Measurements from ENCODE around the gene ZNF655. TPM values are rescaled to one million over a fixed set of nuclear protein-coding genes. Genes with fewer than 3 reads are reported as not detected.

The ZNF655 gene
- polyA plus RNA-seq, 10 donors = 28.3 to 60.9 (median 43.9) TPM

DNA sequence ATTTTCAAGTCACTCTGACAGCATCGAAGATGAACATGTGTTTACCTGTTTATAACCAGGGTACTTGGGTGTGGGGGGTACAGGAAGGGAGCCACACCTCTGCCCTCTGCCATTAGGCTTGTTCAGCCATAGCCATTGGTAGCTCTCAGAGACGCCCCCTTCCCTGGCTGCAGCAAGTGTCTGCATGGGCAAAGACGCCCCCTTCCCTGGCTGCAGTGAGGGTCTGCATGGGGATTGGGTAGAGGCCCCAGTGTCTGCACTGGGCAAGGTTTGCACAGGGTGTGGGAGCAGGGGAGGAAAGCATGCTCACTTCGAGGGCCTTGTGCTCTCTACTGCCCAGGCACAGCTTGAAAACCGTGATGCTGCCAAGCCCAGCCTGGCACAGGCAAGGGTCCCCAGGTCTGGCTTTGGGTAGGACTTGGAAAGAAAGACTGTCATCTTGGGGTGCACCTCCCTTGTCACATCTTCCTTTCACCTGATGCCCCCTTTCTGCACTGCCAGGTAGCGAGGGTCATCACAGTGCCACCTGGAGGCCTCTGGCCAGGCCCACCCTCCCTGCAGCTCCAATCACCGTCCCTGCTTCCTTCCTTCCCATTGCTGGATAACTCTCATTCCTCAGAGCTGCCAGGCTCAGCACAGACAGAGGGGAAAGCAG is 43.3 kb downstream of the ZNF655 start:
- no peak for DNase-seq

DNA sequence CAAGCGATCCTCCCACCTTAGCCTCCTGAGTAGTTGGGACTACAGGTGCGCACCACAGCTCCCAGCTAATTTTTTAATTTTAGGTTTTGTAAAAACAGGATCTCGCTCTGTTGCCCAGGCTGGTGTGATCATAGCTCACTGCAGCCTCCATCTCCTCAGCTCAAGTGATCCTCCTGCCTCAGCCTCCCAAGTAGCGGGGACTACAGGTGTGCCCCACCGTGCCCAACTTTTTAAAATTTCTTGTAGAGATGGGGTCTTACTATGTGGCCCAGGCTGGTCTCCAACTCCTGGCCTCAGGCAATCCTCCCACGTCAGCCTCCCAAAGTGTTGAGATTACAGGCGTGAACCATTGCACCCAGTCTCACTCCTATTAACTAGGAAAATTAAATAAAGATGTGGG is 47.1 kb downstream of the ZNF655 start:
- no peak for DNase-seq

DNA sequence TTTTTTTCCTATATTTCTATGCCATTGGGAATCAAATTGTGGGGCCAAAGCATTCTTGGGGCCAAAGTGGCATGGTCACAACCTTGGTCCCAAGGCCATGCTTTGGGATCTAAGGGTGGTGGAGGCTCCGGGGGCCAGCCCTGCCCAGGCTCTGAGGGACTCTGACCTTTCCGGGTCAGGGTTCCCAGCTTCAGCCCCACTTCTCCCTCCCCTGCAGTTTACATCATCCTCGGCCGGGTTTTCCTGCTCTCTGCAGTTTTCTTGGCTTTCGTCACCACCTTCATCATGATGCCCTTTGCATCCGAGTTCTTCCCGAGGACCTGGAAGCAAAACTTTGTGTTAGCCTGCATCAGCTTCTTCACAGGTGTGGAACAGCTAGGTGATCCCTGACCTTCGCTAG is 48.1 kb downstream of the ZNF655 start:
- no peak for DNase-seq

GRCh38 chr7:99607548-99607947 is 49.1 kb downstream of the ZNF655 start:
- no peak for DNase-seq

- no peak for DNase-seq
Observed at GRCh38 chr7:99614495-99614894, 56.1 kb downstream of the ZNF655 start.

DNA sequence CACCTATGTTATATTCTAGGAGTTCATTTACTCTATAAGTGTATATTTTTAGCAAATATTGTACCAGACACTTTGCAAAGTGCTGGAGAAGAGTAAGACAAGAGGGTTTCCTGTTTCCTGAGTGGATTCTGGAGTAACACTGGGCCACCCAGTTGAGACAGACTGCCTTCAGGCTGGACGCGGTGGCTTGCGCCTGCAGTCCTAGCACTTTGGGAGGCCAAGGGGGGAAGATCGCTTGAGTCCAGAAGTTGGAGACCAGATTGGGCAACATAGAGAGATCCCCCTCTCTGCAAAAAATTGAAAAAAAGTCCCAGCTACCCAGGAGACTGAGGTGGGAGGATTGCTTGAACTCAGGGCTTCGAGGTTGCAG is 57.5 kb downstream of the ZNF655 start:
- DNase-seq = no peak

GRCh38 chr7:99616359-99617191 is 58.1 kb downstream of the ZNF655 start, which contains the start of gene ZSCAN25:
ZSCAN25 (plus strand) TSS chr7:99616946; CDS start chr7:99619607, 2,661 bp downstream.
- DNase-seq = peak; percentile 91 to 97 (median 93)

DNA sequence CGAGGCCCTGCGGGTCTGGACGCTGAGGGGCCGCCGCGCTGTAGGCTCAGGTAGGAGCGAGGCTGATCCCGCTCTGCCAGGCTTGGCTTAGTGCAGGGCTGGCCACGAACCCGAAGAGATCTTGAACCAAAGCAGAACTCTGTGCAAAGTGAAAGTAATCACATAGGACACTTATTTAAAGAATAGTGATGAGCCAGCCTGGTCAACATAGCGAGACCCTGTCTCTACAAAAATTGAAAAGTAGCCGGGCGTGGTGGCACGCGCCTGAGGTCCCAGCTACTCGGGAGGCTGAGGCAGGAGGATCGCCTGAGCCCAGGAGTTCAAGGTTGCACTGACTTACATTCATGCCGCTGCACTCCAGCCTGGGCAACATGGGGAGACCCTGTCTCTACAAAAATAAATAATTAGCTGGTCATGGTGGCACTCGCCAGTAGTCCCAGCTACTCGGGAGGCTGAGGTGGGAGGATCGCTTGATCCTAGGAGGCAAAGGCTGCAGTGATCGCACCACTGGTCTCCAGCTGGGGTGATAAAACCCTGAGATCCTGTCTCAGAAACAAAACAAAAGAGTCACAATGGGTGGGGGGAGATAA is 58.8 kb downstream of the ZNF655 start:
- DNase-seq = no peak

GRCh38 chr7:99618726-99619125 is 60.3 kb downstream of the ZNF655 start:
- no peak for DNase-seq

GRCh38 chr7:99619571-99620130 is 61.2 kb downstream of the ZNF655 start:
- no peak for DNase-seq

- DNase-seq = no peak
Observed at GRCh38 chr7:99621271-99621670, 62.8 kb downstream of the ZNF655 start.

GRCh38 chr7:99622596-99622995 is 64.2 kb downstream of the ZNF655 start:
- DNase-seq = no peak

DNA sequence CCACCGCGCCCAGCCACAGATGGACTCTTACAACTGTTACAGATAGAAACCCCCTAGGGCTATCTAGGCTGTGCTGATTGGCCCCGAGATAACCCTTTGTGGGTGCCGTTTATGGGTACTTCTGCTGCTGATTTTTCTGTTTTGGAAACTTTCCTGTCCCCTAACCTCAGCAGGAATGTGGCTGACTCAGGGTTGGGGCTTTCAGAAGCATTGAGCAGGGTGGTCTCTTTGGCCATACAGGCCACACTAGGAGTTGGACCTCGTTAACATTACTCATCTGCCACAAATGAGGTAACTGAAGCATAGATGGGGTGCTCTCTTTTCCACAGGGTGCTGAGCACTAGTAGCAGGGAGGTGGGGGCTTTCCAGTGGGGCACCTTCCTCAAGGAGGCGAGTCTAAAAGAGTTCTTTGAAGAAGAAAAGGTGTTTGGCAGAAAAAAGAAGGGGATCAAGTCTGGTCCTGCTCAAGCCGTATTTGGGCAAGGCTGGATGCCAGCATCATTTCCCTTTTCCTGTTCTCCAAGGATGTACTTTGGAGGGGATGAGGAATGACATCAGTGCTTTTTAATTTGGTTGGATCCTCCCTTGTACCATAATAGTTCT is 64.8 kb downstream of the ZNF655 start:
- no peak for DNase-seq

DNA sequence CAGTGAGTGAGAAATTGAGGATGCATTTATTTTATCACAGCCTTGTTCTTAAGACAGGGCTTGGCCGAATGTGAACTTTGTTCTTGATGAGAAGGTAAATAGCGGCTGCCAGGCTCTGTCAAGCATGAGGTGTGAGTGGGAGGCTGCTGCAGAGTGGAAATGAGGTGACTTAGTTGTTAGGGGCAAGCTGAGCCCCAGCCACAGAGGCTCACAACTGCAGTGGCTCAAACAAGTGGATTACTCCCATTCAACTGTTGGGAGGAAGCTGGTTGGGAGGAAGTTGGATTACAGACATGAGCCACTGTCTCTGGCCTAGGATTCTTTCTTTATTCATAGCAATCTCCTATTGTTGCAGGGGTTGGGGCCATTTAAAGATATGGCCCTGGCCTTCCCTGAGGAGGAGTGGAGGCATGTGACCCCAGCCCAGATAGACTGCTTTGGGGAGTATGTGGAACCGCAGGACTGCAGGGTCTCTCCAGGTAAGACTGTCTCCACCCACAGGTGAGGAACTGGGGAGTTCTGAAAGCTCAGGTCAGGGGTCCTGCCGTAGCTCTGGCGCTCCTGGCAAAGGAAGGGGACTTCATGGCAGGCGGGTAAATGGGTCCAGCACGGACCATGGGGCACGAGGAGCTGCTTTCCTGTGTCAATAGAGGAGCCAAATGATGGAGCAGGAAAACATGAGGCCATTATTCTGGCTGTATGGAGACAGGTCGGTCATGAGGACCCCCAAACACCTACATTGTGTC is 65.4 kb downstream of the ZNF655 start:
- DNase-seq = no peak

GRCh38 chr7:99624484-99624883 is 66.0 kb downstream of the ZNF655 start:
- DNase-seq = no peak

- DNase-seq = no peak
Observed at GRCh38 chr7:99625321-99625720, 66.9 kb downstream of the ZNF655 start.

GRCh38 chr7:99625961-99626360 is 67.5 kb downstream of the ZNF655 start:
- no peak for DNase-seq

Data from muscle of back (tissue), 11 donors.